ENCODE results near the gene PCDHGA5.
"Not testable (repeated sequence)": the region's sequence is repeated elsewhere in the genome, so short reads cannot be mapped to it uniquely, and the experiment has no call there.

Gene PCDHGA5

GRCh38 chr5:141351591-141351990 is 12.4 kb upstream of the PCDHGA5 start:
- DNase-seq (ENCODE audit: low read depth), result no peak

GRCh38 chr5:141354900-141355469 is 9.0 kb upstream of the PCDHGA5 start, which contains the start of gene PCDHGA4:
TSS of gene PCDHGA4 (plus strand) at chr5:141355021. CDS start at chr5:141355108, 87 bp downstream.
- DNase-seq (ENCODE audit: low read depth), result no peak

GRCh38 chr5:141355641-141356040 is 8.3 kb upstream of the PCDHGA5 start:
- no peak for DNase-seq (ENCODE audit: low read depth)

- no peak for DNase-seq (ENCODE audit: low read depth)
Observed at GRCh38 chr5:141356133-141356532, 7.8 kb upstream of the PCDHGA5 start.

- DNase-seq (ENCODE audit: low read depth), result no peak
Observed at GRCh38 chr5:141356950-141357349, 7.0 kb upstream of the PCDHGA5 start.

- DNase-seq (ENCODE audit: low read depth), result no peak
Observed at GRCh38 chr5:141359790-141360426, 4.1 kb upstream of the PCDHGA5 start, which contains the start of gene PCDHGB2. TSS of gene PCDHGB2 (plus strand) at chr5:141359994. CDS start at chr5:141360136, 142 bp downstream.

- DNase-seq (ENCODE audit: low read depth), result no peak
Observed at GRCh38 chr5:141360685-141361084, 3.3 kb upstream of the PCDHGA5 start.

- DNase-seq (ENCODE audit: low read depth), result no peak
Observed at GRCh38 chr5:141362719-141363118, 1.2 kb upstream of the PCDHGA5 start.

- DNase-seq (ENCODE audit: low read depth), result no peak
Observed at GRCh38 chr5:141366016-141366896, 2.3 kb downstream of the PCDHGA5 start.

GRCh38 chr5:141369994-141370848 is 6.3 kb downstream of the PCDHGA5 start, which contains the start of gene PCDHGB3:
TSS of gene PCDHGB3 (plus strand) at chr5:141370242. CDS start at chr5:141370395, 153 bp downstream.
- DNase-seq (ENCODE audit: low read depth), result no peak

GRCh38 chr5:141371572-141372475 is 7.9 kb downstream of the PCDHGA5 start:
- DNase-seq (ENCODE audit: low read depth), result no peak

- DNase-seq (ENCODE audit: low read depth), result no peak
Observed at GRCh38 chr5:141373673-141374317, 9.8 kb downstream of the PCDHGA5 start, which contains the start of gene PCDHGA6. TSS of gene PCDHGA6 (plus strand) at chr5:141373891. CDS start at chr5:141374084, 193 bp downstream.

- DNase-seq (ENCODE audit: low read depth), result no peak
Observed at GRCh38 chr5:141374627-141375026, 10.7 kb downstream of the PCDHGA5 start.

GRCh38 chr5:141375444-141376155 is 11.6 kb downstream of the PCDHGA5 start:
- DNase-seq (ENCODE audit: low read depth), result not testable (repeated sequence)

- DNase-seq (ENCODE audit: low read depth), result no peak
Observed at GRCh38 chr5:141382469-141383294, 18.7 kb downstream of the PCDHGA5 start, which contains the start of gene PCDHGA7. TSS of gene PCDHGA7 (plus strand) at chr5:141382742. CDS start at chr5:141382900, 158 bp downstream.

- DNase-seq (ENCODE audit: low read depth), result no peak
Observed at GRCh38 chr5:141383345-141383744, 19.4 kb downstream of the PCDHGA5 start.

GRCh38 chr5:141384471-141385267 is 20.7 kb downstream of the PCDHGA5 start:
- DNase-seq (ENCODE audit: low read depth), result no peak
